Measurements from ENCODE around the gene SMAD6.
"Not testable (repeated sequence)": the region's sequence is repeated elsewhere in the genome, so short reads cannot be mapped to it uniquely, and the experiment has no call there.

SMAD6 gene

DNA sequence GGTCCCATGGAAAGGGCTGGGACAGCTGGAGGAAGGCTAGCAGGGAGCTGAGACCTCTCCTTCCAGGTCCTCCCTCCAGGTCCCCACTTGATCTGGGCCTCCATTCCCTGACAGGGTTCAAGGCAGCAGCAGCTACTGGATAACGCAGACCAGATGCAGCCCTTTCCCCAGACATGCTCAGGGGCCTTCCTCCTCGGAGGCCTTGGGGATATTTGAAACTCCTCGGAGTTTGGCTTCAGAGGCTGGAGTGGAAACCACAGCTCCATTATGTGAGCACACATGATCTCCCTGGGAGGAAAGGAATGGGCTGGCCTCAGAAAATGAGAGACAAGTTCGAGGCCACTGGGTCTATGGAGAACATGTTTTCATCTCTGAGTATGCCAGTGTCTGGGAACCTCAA lies 119.3 kb downstream of the SMAD6 start:
- in situ Hi-C loops (cut with MboI; ENCODE audit: low sequenced_read_pairs): no loop called here

DNA sequence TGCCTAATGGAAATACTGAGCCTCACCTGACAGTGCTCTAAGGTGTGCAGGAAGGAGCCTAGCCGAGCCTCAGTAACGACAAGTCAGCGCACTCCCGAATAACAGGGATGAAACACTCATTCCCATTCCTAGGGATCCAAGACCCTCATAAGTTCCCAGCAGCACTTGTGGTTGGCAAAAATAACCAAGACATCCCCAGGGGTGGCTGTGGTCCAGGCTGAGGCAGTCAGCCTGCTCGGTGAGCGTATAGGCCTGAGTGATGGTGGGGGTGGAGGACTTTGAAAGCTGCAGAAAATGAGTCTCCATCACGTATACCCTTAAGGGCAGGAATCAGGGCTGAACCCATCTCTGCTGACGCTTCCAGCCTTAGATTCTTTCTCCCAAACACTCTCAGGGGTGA lies 120.1 kb downstream of the SMAD6 start:
- in situ Hi-C loops (cut with MboI; ENCODE audit: low sequenced_read_pairs): no loop called here

DNA sequence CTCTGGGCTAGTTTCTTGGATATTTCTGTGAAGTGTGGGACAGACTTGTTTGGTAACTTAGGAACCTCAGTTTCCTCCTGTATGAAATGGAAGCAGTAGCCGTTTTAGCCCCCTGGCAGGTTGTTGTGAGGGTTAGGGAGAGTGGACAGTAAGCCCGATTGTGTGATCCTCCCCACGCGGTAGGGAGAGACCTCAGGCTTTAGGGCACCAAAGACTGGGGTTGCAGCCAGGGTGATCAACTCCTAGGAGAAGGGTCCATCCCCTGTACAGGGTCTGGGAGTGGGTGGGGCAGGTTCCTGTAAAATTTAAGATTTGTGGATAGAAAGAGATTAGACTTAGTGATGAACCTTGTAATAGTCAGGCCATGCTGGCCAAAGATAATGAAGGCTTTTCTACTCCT lies 120.5 kb downstream of the SMAD6 start:
- in situ Hi-C loops (cut with MboI; ENCODE audit: low sequenced_read_pairs): no loop called here

DNA sequence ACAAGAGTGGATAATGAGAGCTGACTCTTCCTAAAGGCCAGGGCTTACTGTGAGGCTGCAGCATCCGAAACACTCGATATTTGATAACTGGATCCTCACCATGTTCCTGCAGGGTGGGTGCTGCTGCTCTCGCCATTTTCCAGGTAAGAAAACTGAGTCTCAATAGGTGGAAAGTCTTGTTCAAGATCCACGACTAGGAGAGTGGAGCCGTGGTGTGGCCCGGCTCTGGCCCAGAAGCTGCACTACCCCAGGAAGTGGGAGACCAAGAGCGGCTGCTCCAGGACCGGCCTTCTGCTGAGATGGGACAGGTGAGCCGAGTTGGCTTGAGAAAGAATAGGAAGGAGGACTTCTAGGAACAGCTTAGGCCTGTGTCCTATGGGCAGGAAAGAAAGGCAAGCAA lies 121.6 kb downstream of the SMAD6 start:
- in situ Hi-C loops (cut with MboI; ENCODE audit: low sequenced_read_pairs): no loop called here

DNA sequence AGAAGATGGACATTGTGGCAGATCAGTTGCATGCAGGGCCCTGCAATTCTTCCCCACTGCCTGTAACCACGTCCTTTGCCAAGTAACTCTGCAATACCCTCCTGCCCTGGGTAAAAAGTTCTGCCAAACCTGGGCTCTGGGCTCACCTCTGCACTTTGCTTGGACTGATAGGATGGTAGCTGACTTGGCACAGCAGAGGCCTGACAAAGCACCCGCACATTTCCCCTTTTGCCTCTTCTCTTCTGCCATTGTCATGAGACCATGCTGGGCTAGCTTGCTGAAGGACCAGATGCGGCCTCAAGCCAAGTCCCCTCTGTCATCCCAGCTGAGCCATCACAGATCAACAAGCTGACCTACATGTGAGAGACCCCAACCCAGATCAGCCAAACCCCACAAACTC lies 122.4 kb downstream of the SMAD6 start:
- in situ Hi-C loops (cut with MboI; ENCODE audit: low sequenced_read_pairs): no loop called here

DNA sequence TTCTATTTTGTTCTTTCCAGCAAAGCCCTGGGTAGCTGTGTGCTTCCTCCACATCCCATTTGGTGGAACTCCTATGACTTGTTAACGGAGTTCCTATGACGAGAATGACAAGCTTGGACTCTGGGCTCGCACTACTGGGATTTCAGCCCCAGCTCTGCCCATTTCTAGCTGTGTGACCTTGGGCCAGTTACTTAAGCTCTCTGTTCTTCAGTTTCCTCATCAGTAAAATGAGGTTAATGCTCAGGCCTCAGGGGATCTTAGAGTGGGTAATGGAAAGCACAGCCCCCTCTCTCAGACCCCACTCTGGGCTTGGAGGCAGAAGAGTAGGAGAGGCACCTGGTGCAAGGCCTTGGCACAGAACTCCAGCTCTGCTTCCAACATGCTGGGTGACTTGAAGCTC lies 123.1 kb downstream of the SMAD6 start:
- in situ Hi-C loops (cut with MboI; ENCODE audit: low sequenced_read_pairs): no loop called here

DNA sequence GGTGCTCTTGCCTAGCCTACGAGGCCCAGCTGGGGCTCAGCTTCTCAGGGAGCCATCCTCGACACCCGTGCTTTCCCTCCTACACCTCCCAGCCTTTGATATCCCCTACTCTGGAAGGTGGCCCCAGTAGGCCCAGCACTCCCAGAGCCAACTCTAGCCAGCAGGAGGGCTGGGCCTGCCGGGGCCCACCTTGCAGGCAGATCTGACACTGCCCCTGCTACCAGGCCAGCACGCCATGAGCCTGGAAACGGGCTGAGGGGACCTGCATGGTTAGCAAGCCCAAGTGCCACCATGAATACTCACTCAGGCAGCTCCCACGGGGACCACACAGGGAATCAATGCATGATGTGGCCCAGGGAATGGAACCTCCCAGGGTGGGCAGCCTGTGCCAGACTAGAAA lies 123.7 kb downstream of the SMAD6 start:
- in situ Hi-C loops (cut with MboI; ENCODE audit: low sequenced_read_pairs): no loop called here

DNA sequence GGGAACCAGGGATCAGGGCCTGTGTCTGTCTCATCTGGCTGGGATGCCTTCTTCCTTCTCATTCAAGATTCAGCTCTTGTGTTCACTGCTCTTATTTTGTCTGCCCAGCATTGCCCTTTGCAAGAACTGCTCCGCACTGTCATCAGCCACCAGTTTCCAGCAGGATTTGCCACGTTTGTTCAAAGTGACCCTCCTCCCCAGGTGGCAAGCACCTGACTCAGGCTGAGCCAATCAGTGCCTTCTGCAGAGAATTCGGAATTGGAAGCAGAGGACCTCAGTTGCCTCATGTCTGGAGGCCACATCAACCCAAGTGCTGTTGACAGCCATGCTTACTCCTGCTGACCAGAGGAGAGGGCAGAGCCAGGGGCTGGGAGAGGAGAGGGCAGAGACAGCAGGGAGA lies 124.5 kb downstream of the SMAD6 start:
- in situ Hi-C loops (cut with MboI; ENCODE audit: low sequenced_read_pairs): no loop called here

DNA sequence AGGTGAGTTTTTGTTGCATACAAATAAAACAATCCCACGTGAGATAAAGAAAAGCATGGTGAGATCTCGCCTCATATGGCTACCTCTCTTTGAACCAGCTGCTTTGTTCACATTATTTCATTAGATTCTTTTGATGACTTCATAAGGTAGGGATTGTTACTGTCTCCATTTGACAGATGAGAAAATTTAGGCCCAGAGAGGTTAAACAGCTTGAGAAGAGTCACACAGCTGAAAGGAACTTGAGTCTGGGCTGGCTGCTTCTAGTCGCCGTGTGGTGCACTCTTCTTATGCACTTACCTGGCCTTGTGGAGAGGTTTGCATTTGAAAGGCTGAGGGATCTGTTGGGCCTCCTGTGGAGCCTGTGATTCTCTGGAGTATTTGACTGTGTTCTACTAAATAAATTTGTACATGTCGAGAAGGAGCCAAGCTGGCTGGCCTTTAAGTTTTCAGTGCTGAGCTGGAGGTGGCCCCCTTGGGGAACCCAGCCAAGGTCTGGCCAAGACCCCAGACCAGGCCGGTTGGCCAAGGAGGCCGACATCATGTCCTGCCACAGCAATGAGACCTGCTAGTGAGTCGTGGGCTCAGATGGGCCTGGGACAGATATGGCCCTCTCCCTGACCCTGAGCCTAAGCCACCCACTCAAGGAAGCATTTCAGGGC lies 125.1 kb downstream of the SMAD6 start:
- in situ Hi-C loops (cut with MboI; ENCODE audit: low sequenced_read_pairs): no loop called here

DNA sequence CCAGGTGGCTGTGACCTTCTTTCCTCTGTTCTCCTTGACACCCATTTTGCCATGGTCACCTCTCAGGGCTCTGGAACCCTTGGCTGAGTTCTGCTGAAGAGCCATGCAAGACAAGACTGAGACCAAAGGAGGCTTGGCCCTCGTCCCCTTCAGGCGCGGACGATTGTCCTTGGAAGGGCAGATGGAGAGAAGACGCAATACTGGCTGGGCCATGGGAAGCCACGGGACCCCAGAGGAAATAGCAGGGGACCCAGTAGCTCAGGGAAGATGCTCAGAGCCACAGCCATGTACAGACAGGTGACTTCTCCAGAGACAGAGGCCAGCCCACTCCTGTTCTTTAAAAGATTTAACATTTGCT lies 125.6 kb downstream of the SMAD6 start:
- in situ Hi-C loops (cut with MboI; ENCODE audit: low sequenced_read_pairs): no loop called here

DNA sequence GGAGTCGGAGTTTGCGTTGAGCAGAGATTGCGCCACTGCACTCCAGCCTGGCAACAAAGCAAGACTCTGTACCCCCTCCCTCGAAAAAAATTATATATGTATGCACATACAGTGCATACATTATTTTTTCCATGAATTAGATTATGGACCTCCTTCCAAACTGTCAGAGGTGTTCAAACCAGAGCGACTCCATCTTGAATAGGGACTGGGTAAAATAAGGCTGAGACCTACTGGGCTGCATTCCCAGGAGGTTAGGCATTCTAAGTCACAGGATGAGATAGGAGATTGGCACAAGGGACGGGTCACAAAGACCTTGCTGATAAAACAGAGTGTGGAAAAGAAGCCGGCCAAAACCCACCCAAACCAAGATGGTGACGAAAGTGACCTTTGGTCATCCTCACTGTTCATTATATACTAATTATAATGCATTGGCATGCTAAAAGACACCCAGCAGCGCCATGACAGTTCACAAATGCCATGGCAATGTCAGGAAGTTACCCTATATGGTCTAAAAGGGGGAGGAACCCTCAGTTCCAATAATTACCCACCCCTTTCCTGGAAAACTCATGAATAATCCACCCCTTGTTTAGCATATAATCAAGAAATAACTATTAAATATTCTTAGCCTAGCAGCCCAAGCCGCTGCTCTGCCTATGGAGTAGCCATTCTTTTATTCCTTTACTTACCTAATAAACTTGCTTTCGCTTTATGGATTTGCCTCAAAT lies 126.9 kb downstream of the SMAD6 start:
- in situ Hi-C loops (cut with MboI; ENCODE audit: low sequenced_read_pairs): not testable (repeated sequence)

DNA sequence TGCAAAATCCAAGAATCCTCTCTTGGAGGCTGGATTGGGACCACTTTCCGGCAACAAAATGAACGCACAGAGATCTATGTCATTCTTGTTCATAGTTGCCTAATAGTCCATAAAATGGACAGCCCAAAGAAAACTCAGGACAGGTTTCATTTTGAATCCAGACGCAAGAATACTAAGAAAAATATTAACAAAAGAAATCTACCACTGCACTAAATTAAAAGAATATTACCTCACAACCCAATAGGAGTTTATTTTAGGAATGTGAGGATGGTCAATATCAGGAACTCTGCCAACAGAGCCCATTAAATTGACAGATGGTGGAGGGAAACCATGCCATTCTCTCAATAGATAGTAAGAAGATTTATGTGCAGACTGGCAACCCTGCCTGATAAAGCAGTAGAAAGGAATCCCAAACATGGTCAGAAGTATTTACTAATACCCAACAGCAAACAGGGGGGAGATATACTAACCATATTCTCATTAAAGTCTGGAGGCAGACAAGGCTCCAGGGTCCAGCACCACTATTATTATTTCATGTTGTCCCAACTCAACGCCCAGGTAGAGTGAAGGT lies 127.6 kb downstream of the SMAD6 start:
- in situ Hi-C loops (cut with MboI; ENCODE audit: low sequenced_read_pairs): no loop called here

DNA sequence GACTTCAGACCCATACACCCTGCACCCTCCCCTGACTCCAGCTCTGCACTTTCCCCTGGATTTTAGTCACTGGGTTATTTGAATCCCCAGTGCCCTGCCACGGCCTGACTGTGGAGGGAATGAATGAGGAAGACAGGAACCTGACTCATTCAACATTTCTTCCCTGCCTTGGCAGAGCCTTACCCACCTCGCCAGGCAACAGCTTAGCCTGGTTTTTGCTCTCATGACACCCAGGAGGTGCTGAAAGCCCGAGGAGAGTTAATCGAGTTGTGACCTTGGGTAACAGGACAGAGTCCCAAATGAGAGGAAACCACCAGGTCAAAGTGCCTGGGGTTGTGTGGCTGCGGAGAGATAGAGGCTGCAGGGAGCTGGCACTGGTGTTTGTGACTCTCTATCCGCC lies 128.3 kb downstream of the SMAD6 start:
- in situ Hi-C loops (cut with MboI; ENCODE audit: low sequenced_read_pairs): no loop called here

DNA sequence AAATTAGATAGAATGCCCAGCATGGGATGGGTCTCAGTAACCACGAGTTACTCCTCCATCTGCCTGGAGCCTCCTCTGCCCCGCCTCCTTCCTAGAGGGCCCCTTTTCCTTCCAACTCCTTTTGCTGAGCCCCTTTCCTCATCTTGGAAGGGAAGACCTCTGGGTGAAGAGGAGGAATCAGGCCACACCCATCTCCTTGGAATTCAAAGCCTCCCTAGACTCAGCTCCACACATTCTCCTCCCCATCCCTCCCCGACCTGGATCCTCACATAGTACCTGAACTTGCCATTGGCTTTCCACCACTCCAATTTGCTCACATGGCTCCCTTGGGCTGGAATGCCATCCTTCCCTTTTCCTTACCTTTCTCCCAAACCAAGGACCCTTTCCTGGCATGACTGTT lies 128.8 kb downstream of the SMAD6 start:
- in situ Hi-C loops (cut with MboI; ENCODE audit: low sequenced_read_pairs): no loop called here

DNA sequence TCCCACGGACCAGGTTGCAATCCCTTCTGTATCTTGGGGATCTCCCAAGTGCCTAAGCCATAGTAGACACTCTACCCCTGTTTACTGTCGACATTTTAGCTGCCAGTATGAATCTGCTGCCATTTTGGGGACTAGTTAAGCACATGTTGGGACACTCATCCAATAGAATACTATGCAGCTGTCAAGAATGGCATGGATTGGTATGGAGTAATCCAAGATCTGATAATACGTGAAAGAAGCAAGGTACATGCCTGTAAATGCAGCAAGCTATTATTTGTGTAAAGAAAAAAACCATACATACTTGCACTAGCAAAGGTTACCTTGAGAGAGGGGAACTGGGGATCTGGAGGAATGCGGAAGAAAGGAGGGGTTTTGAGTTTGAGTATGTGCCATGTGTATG lies 129.3 kb downstream of the SMAD6 start:
- in situ Hi-C loops (cut with MboI; ENCODE audit: low sequenced_read_pairs): no loop called here

DNA sequence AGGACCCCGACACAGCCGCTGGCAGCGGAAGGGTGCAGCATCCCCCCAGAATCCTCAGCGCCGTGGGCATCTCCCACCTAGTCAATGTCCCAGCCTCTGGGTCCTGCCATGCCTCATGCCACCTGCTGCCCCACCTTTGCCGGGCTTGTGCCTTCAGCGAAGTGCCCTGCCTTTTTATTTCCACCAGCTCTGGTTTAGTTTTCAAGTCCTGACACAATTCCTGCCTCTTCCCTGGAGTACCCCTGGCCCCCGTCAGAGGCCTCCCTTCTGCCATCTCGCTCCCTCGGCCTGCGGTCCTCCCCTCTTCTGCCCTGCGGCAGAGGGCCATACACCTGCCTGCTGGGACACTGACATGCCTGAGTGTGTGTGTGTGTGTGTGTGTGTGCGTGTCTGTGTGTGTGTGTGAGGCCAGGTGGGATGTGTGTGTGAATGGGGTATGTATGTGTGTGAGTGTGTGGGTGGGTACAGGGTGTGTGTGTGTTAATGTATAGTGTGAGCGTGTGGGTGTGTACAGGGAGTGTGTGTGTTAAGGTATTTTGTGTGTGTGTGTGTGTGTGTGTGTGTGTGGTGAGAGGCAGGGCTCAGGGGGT lies 129.9 kb downstream of the SMAD6 start:
- in situ Hi-C loops (cut with MboI; ENCODE audit: low sequenced_read_pairs): no loop called here
